ENCODE measurements around the gene ROM1.

GRCh38 chr11:62644220-62644619 lies 31.2 kb downstream of the ROM1 start:
- TF ChIP-seq CTCF (IDR thresholded peaks at IDR 0.05): no peak
- no peak for TF ChIP-seq EP300 (IDR thresholded peaks at IDR 0.05)
- TF ChIP-seq POLR2AphosphoS5 (IDR thresholded peaks at IDR 0.05): no peak

Measured in suprapubic skin (tissue), 4 donors.